ENCODE measurements around the gene RETREG1.

GRCh38 chr5:16572289-16573015 is 44.3 kb downstream of the RETREG1 start:
- TF ChIP-seq CTCF (IDR thresholded peaks at IDR 0.05; ENCODE audit: borderline replicate concordance, extremely low read depth, low read length, poor library complexity, severe bottlenecking) (no peak), EZH2 (IDR thresholded peaks at IDR 0.05; ENCODE audit: borderline replicate concordance, low read depth, low read length, severe bottlenecking) (no peak)
